ENCODE data around the gene DBH.

DBH gene

GRCh38 chr9:133643978-133644760, 8.0 kb downstream of the DBH start:
- no peaks in the 10 kb centered on the region for H3K4me1 ChIP-seq (ENCODE audit: insufficient read depth, insufficient read length)
- TF ChIP-seq ZNF274 (IDR thresholded peaks at IDR 0.05; ENCODE audit: low read depth, low read length) (no peak), SUZ12 (IDR thresholded peaks at IDR 0.05; ENCODE audit: extremely low read depth, insufficient read depth, insufficient read length) (no peak), YY1 (IDR thresholded peaks at IDR 0.05; ENCODE audit: insufficient read depth, insufficient read length) (no peak)
- no peak overlapping the region for H3K4me3 ChIP-seq (ENCODE audit: insufficient read length, low read depth)
- no peak overlapping the region for H3K9ac ChIP-seq (ENCODE audit: insufficient read length, low read depth)
- no peaks in the 10 kb centered on the region for H3K9me3 ChIP-seq (ENCODE audit: insufficient read depth, low read length)
- no peaks in the 10 kb centered on the region for H3K36me3 ChIP-seq (ENCODE audit: insufficient read depth, insufficient read length, low read length)
- H3K27me3 ChIP-seq (ENCODE audit: insufficient read depth, insufficient read length) = peaks cover 2% of the 10 kb centered on the region
- no peak for DNase-seq (ENCODE audit: low read depth, low spot score)

GRCh38 chr9:133645021-133645765, 9.0 kb downstream of the DBH start:
- Histone ChIP-seq H3K4me1 (ENCODE audit: insufficient read depth, insufficient read length) (no peaks in the 10 kb centered on the region), H3K36me3 (ENCODE audit: insufficient read depth, insufficient read length, low read length) (no peaks in the 10 kb centered on the region), H3K4me3 (ENCODE audit: insufficient read length, low read depth) (no peak overlapping the region), H3K9me3 (ENCODE audit: insufficient read depth, low read length) (no peaks in the 10 kb centered on the region), H3K9ac (ENCODE audit: insufficient read length, low read depth) (no peak overlapping the region), H3K27me3 (ENCODE audit: insufficient read depth, insufficient read length) (peaks cover 10% of the 10 kb centered on the region)
- no peak for DNase-seq (ENCODE audit: low read depth, low spot score)
- TF ChIP-seq ZNF274 (IDR thresholded peaks at IDR 0.05; ENCODE audit: low read depth, low read length) (no peak), YY1 (IDR thresholded peaks at IDR 0.05; ENCODE audit: insufficient read depth, insufficient read length) (no peak), SUZ12 (IDR thresholded peaks at IDR 0.05; ENCODE audit: extremely low read depth, insufficient read depth, insufficient read length) (no peak)

GRCh38 chr9:133647148-133647547, 11.0 kb downstream of the DBH start:
- TF ChIP-seq YY1 (IDR thresholded peaks at IDR 0.05; ENCODE audit: insufficient read depth, insufficient read length) (no peak), SUZ12 (IDR thresholded peaks at IDR 0.05; ENCODE audit: extremely low read depth, insufficient read depth, insufficient read length) (no peak), ZNF274 (IDR thresholded peaks at IDR 0.05; ENCODE audit: low read depth, low read length) (no peak)
- no peaks in the 10 kb centered on the region for H3K36me3 ChIP-seq (ENCODE audit: insufficient read depth, insufficient read length, low read length)
- H3K27me3 ChIP-seq (ENCODE audit: insufficient read depth, insufficient read length) = peaks cover 12% of the 10 kb centered on the region
- DNase-seq (ENCODE audit: low read depth, low spot score) = no peak
- no peak overlapping the region for H3K4me3 ChIP-seq (ENCODE audit: insufficient read length, low read depth)
- no peaks in the 10 kb centered on the region for H3K4me1 ChIP-seq (ENCODE audit: insufficient read depth, insufficient read length)
- no peaks in the 10 kb centered on the region for H3K9me3 ChIP-seq (ENCODE audit: insufficient read depth, low read length)
- H3K9ac ChIP-seq (ENCODE audit: insufficient read length, low read depth) = no peak overlapping the region

GRCh38 chr9:133647765-133648469, 11.8 kb downstream of the DBH start:
- no peak overlapping the region for H3K4me3 ChIP-seq (ENCODE audit: insufficient read length, low read depth)
- H3K4me1 ChIP-seq (ENCODE audit: insufficient read depth, insufficient read length) = no peaks in the 10 kb centered on the region
- TF ChIP-seq ZNF274 (IDR thresholded peaks at IDR 0.05; ENCODE audit: low read depth, low read length) (no peak), SUZ12 (IDR thresholded peaks at IDR 0.05; ENCODE audit: extremely low read depth, insufficient read depth, insufficient read length) (no peak), YY1 (IDR thresholded peaks at IDR 0.05; ENCODE audit: insufficient read depth, insufficient read length) (no peak)
- peaks cover 12% of the 10 kb centered on the region for H3K27me3 ChIP-seq (ENCODE audit: insufficient read depth, insufficient read length)
- no peak overlapping the region for H3K9ac ChIP-seq (ENCODE audit: insufficient read length, low read depth)
- no peaks in the 10 kb centered on the region for H3K9me3 ChIP-seq (ENCODE audit: insufficient read depth, low read length)
- H3K36me3 ChIP-seq (ENCODE audit: insufficient read depth, insufficient read length, low read length) = no peaks in the 10 kb centered on the region
- no peak for DNase-seq (ENCODE audit: low read depth, low spot score)

- no peaks in the 10 kb centered on the region for H3K4me1 ChIP-seq (ENCODE audit: insufficient read depth, insufficient read length)
- no peak overlapping the region for H3K9ac ChIP-seq (ENCODE audit: insufficient read length, low read depth)
- H3K36me3 ChIP-seq (ENCODE audit: insufficient read depth, insufficient read length, low read length) = no peaks in the 10 kb centered on the region
- H3K4me3 ChIP-seq (ENCODE audit: insufficient read length, low read depth) = no peak overlapping the region
- TF ChIP-seq SUZ12 (IDR thresholded peaks at IDR 0.05; ENCODE audit: extremely low read depth, insufficient read depth, insufficient read length) (no peak), ZNF274 (IDR thresholded peaks at IDR 0.05; ENCODE audit: low read depth, low read length) (no peak), YY1 (IDR thresholded peaks at IDR 0.05; ENCODE audit: insufficient read depth, insufficient read length) (no peak)
- no peaks in the 10 kb centered on the region for H3K9me3 ChIP-seq (ENCODE audit: insufficient read depth, low read length)
- DNase-seq (ENCODE audit: low read depth, low spot score) = no peak
- peaks cover 16% of the 10 kb centered on the region for H3K27me3 ChIP-seq (ENCODE audit: insufficient read depth, insufficient read length)
Measured at GRCh38 chr9:133649194-133649593, 13.0 kb downstream of the DBH start.

GRCh38 chr9:133650026-133650425, 13.9 kb downstream of the DBH start:
- no peaks in the 10 kb centered on the region for H3K4me1 ChIP-seq (ENCODE audit: insufficient read depth, insufficient read length)
- TF ChIP-seq YY1 (IDR thresholded peaks at IDR 0.05; ENCODE audit: insufficient read depth, insufficient read length) (no peak), ZNF274 (IDR thresholded peaks at IDR 0.05; ENCODE audit: low read depth, low read length) (no peak), SUZ12 (IDR thresholded peaks at IDR 0.05; ENCODE audit: extremely low read depth, insufficient read depth, insufficient read length) (no peak)
- H3K9ac ChIP-seq (ENCODE audit: insufficient read length, low read depth) = no peak overlapping the region
- H3K4me3 ChIP-seq (ENCODE audit: insufficient read length, low read depth) = no peak overlapping the region
- no peak for DNase-seq (ENCODE audit: low read depth, low spot score)
- no peaks in the 10 kb centered on the region for H3K36me3 ChIP-seq (ENCODE audit: insufficient read depth, insufficient read length, low read length)
- H3K9me3 ChIP-seq (ENCODE audit: insufficient read depth, low read length) = no peaks in the 10 kb centered on the region
- peaks cover 16% of the 10 kb centered on the region for H3K27me3 ChIP-seq (ENCODE audit: insufficient read depth, insufficient read length)

GRCh38 chr9:133653638-133654037, 17.5 kb downstream of the DBH start:
- Histone ChIP-seq H3K4me3 (ENCODE audit: insufficient read length, low read depth) (no peak overlapping the region), H3K27me3 (ENCODE audit: insufficient read depth, insufficient read length) (peaks cover 29% of the 10 kb centered on the region), H3K9me3 (ENCODE audit: insufficient read depth, low read length) (no peaks in the 10 kb centered on the region), H3K36me3 (ENCODE audit: insufficient read depth, insufficient read length, low read length) (no peaks in the 10 kb centered on the region), H3K9ac (ENCODE audit: insufficient read length, low read depth) (no peak overlapping the region), H3K4me1 (ENCODE audit: insufficient read depth, insufficient read length) (peaks cover 13% of the 10 kb centered on the region)
- DNase-seq (ENCODE audit: low read depth, low spot score) = no peak
- no peak for TF ChIP-seq SUZ12 (IDR thresholded peaks at IDR 0.05; ENCODE audit: extremely low read depth, insufficient read depth, insufficient read length)
- TF ChIP-seq YY1 (IDR thresholded peaks at IDR 0.05; ENCODE audit: insufficient read depth, insufficient read length) = no peak
- no peak for TF ChIP-seq ZNF274 (IDR thresholded peaks at IDR 0.05; ENCODE audit: low read depth, low read length)

Measured in NT2/D1 (cell line).